GM21381 (cell line): ENCODE data around the gene CHURC1.

Experiments
- ATAC-seq: cut with Tn5 transposase; IDR thresholded peaks from one replicate; pipeline ENCODE4 v1.9.1; 2021; ENCODE audit warnings: mild to moderate bottlenecking, moderate library complexity; ENCODE audit not compliant: unreplicated experiment

Gene CHURC1

DNA sequence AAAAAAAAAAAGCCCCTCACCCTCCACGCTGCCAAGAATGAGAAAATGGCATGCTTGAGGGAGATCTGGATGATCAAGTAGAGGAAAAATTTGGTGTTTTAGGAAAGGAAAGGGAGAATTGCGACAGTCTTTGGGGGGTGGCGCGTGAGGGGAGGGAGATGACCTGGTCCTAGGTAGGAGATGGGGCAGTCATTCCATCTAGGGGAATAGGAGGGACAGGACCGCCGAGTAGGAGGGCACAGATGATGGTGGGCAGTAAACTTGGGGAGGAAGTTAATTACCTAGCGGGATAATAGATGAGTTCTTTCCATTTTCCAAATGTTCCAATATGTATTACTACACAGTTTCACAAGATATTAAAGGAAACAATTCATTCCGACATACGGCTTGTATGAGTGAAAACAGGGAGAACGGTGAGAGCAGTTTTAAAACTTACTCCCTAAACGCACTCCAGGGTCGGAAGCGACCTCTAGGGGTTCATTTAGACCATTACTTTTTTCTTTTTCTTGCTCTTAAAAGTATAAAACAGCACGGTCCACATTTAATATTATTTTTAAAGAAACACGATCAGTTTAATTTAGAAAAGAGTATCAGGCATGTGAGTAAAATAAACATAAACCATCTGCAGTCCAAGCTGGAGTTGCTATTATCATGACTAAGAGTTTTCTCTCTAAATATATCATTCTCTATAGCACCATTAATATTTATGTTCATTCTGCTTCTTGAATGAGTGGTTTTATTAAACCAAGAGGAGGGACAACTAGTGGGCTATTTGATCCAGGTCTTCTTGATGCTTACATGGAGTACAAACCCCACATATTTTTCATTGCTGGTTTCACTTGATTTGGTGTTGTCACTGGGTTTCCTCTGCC, 69.4 kb downstream of the CHURC1 start:
- ATAC-seq, result no peak
